Astrocyte (in vitro differentiated cells and primary cell): ENCODE results near the gene GLCCI1.

Source experiments
- CTCF ChIP-seq: IDR thresholded peaks from 2 replicates; pipeline ENCODE4 v1.5.1; 2011; ENCODE audit warnings: low read depth, mild to moderate bottlenecking, inconsistent platforms, low read length, moderate library complexity; ENCODE audit not compliant: insufficient read depth
- EZH2 ChIP-seq: IDR thresholded peaks from 2 replicates; pipeline ENCODE4 v1.6.1; 2012; ENCODE audit warnings: mild to moderate bottlenecking, low read length, inconsistent platforms; ENCODE audit not compliant: insufficient read depth

DNA sequence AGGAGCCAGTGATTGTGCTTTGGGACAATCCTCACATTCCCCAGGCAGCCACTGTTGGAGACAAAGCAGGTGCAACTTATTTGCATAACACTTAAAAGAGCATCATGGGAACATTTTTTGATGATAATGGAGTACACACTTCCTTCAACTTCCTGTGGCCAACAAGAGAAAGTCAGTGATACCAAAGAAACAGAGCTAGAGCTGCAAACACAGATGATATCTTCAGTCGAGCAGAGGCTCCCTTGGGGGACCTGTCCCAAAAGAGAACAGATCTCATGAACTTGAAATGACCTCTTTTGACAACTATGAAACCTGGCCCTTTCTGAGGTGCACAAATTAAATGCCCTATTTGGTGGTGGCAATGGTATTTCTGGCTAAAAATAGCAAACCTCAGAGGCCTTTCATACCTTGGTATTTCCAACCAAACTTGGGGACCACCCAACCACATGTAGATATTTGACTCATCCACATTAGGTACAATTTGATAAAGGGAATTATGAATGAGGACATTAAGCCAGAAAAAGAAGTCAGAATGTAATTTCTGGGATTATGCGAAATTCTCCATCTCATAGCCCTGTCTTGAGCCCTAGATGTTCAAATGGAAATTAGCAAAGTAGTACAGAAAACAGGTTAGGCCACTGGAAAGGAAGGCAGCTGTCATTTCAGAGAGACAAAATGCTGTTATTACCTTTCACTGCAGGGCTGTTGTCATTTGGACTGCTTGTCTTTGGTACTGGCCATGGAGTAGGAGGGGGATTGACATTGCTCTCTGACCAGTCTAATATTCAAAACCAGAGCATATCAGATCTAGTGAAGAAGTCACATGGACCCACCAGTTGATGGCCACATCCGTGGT, 147.2 kb downstream of the GLCCI1 start:
- TF ChIP-seq CTCF (no peak), EZH2 (no peak)
